Measurements from ENCODE around the gene TLN1. TPM values are rescaled to one million over a fixed set of nuclear protein-coding genes. Genes with fewer than 3 reads are reported as not detected.

TLN1 gene
- total and polyA plus RNA-seq, 7 donors: 45.0 to 609 (median 354) TPM

DNA sequence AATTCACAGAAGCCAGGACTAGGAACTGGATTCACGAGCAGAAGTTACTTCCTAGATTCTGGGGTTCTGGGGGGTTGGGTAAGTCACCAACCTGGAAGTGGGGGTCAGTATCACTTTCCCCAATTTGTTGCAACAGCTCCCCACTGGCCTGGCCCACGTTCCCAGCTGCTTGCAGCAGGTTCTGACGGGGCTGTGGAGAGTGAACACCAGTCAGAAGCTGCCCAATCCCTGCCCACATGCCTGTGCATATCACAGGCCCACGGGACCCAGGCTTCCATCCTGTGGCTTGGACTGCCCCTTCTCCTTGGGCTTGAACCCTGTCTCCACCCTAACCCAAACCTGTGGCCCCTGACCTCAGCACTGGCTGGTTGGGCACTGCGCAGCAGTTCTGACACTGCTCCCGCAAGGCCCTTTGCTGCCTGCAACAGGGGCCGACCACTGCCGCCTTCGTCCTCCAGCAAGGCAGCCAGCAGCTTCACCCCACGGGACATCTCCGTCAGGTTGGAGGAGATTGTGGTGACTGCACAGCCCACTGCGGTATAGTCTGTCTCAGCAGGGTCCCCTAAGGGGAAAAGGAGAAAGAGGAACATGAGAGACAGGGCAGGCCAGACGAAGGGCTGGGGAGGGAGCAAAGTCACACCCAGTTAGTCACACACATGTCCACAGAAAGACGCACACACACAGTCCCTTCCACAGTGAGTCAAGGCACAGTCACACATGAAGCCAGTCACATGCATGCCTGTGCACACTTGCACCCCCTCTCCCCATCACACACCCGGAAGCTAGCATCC is 13.1 kb downstream of the TLN1 start:
- TF ChIP-seq CTCF (IDR thresholded peaks at IDR 0.05): no peak
- no peak for TF ChIP-seq POLR2AphosphoS5 (IDR thresholded peaks at IDR 0.05)
- TF ChIP-seq POLR2A (IDR thresholded peaks at IDR 0.05): no peak
- TF ChIP-seq EP300 (IDR thresholded peaks at IDR 0.05): no peak
- peaks cover 94 to 100% (median 98%) of the 10 kb centered on the region in 4 donors for H3K36me3 ChIP-seq
- no peak overlapping the region for H3K4me3 ChIP-seq
- intact Hi-C loops (cut with DNase I): no loop called here
- WGBS, 2 donors: 79 to 91% methylated on average over 15 of the region's 15 CpGs
- peak overlapping the region in 3 of 4 donors; percentile 1 to 41 (median 5) for H3K27ac ChIP-seq
- H3K27me3 ChIP-seq: no peaks in the 10 kb centered on the region
- H3K4me1 ChIP-seq: peaks cover 0 to 6% (median 0%) of the 10 kb centered on the region in 4 donors
- DNase-seq: peak; percentile 60
- H3K9me3 ChIP-seq: no peaks in the 10 kb centered on the region

GRCh38 chr9:35717132-35717870 is 14.7 kb downstream of the TLN1 start:
- intact Hi-C loops (cut with DNase I): no loop called here

GRCh38 chr9:35716230-35716629 is 15.8 kb downstream of the TLN1 start:
- peak; percentile 74 for DNase-seq
- TF ChIP-seq POLR2A (IDR thresholded peaks at IDR 0.05): no peak
- TF ChIP-seq EP300 (IDR thresholded peaks at IDR 0.05): no peak
- peak in 1 of 4 experiments; percentile 34 for TF ChIP-seq CTCF (IDR thresholded peaks at IDR 0.05)
- peak in 2 of 4 donors; percentile 38 to 53 for TF ChIP-seq POLR2AphosphoS5 (IDR thresholded peaks at IDR 0.05)
- Histone ChIP-seq H3K27ac (peak overlapping the region; percentile 50 to 69 (median 59)), H3K9me3 (no peaks in the 10 kb centered on the region), H3K36me3 (peaks cover 90 to 100% (median 98%) of the 10 kb centered on the region in 4 donors), H3K27me3 (no peaks in the 10 kb centered on the region), H3K4me1 (peaks cover 0 to 6% (median 0%) of the 10 kb centered on the region in 4 donors), H3K4me3 (no peak overlapping the region)
- WGBS, 2 donors: 92 to 96% methylated on average over 4 of the region's 4 CpGs
- intact Hi-C loops (cut with DNase I): no loop called here

More at GRCh38 chr9:35717132-35717870, 14.7 kb downstream of the TLN1 start:
- no peak for TF ChIP-seq POLR2AphosphoS5 (IDR thresholded peaks at IDR 0.05)
- TF ChIP-seq EP300 (IDR thresholded peaks at IDR 0.05): no peak
- no peak for TF ChIP-seq CTCF (IDR thresholded peaks at IDR 0.05)
- TF ChIP-seq POLR2A (IDR thresholded peaks at IDR 0.05): no peak
- WGBS, 2 donors: 93 to 95% methylated on average over 14 of the region's 14 CpGs
- Histone ChIP-seq H3K27ac (peak overlapping the region in 3 of 4 donors; percentile 50 to 69 (median 57)), H3K4me1 (peaks cover 0 to 6% (median 0%) of the 10 kb centered on the region in 4 donors), H3K36me3 (peaks cover 90 to 100% (median 98%) of the 10 kb centered on the region in 4 donors), H3K9me3 (no peaks in the 10 kb centered on the region), H3K4me3 (no peak overlapping the region), H3K27me3 (no peaks in the 10 kb centered on the region)
- peak; percentile 44 for DNase-seq

- intact Hi-C loops (cut with DNase I): no loop called here
- peaks cover 0 to 6% (median 0%) of the 10 kb centered on the region in 4 donors for H3K4me1 ChIP-seq
- peak; percentile 29 for DNase-seq
- H3K36me3 ChIP-seq: peaks cover 89 to 100% (median 94%) of the 10 kb centered on the region in 4 donors
- peak overlapping the region; percentile 50 to 69 (median 56) for H3K27ac ChIP-seq
- no peak overlapping the region for H3K4me3 ChIP-seq
- no peaks in the 10 kb centered on the region for H3K9me3 ChIP-seq
- WGBS, 2 donors: 97% methylated on average over 13 of the region's 13 CpGs
- H3K27me3 ChIP-seq: no peaks in the 10 kb centered on the region
- TF ChIP-seq POLR2AphosphoS5 (IDR thresholded peaks at IDR 0.05) (no peak), EP300 (IDR thresholded peaks at IDR 0.05) (no peak), POLR2A (IDR thresholded peaks at IDR 0.05) (no peak), CTCF (IDR thresholded peaks at IDR 0.05) (no peak)
Measured at GRCh38 chr9:35714579-35715252, 17.3 kb downstream of the TLN1 start.
